GDM1 (cell line): ENCODE measurements around the gene INPP4B.

ENCODE experiments used
- DNase-seq: peaks from one replicate; lab custom pipeline; 2025; lab: John Stamatoyannopoulos, UW

Gene INPP4B

DNA sequence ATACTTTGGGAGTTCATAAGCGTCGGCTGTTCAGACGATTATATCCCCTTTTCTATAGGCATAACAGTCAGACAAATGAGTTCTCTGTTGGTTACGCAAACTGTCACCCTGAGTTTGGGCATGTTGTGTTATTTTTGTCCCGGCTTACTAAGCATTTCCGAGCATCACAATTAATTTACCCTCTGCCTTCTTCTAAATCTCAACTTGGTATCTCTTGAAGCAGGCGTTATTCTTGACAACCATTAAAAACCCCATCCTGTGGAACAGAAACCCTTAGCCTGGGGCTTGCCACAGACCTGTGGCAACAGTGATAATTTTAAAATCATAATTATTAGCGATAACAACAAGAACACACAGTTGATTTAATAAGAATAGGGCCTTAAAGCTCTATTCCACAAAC, 558.7 kb downstream of the INPP4B start:
- DNase-seq = no peak

- no peak for DNase-seq
These were observed 560.9 kb downstream of the INPP4B start for GRCh38 chr4:142285222-142285583.

GRCh38 chr4:142284402-142285221, 561.5 kb downstream of the INPP4B start:
- no peak for DNase-seq

GRCh38 chr4:142282870-142283431, 563.1 kb downstream of the INPP4B start:
- peak; percentile 3 for DNase-seq

DNA sequence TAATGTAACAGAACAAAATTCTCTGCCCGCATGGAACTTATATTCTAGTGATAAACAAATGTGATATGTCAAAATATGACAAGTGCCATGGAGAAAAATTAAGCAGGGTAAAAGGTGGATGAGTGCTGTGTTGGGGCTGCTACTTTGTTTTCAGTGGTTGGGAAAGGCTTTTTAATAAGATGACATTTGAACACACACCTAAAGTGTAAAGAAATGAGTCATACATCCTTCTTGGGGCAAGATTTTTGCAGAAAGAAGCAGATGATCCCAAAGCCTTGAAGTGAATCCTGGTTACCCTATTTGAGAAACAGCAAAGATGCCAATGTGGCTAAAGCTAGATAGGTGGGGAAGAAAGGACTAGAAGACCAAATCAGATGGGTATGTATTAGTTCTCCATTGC, 564.1 kb downstream of the INPP4B start:
- no peak for DNase-seq

DNA sequence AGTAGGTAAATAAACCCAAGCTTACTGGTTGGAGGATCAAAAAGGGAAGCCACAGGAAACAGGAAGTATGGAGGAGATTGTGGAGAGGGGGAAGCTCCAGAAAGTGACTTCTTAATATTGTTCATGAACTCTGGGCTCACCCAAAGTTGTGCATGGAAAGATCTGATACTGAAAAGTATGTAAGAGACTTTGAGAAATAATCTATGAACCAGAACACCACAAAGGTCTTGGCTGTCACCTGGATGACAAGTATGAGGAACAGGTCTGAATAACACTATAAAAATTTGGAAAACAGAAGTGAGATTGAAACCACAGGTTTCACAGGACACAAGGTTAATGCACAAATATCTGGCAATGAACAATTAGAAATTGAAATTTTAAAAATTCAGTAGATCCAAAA, 567.4 kb downstream of the INPP4B start:
- DNase-seq = no peak

DNA sequence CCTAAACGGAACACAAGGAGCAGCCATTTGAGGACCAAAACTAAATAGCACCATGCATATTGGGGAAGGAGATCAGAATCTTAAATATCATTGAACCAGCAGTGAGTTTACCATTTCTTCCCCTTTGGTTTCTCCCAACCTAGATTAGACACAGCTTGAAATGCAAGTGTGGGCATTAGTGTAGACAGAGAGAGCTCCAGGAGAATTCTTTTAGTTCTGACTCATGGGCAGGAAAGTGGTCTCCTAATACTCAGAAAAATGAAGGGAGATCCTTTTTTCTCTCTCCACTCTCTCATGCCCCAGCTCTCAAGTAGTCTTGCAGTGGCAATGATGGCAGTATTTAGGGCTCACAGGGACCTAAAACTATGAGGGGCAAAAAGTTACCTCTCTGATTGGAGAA, 567.9 kb downstream of the INPP4B start:
- no peak for DNase-seq

GRCh38 chr4:142274137-142274536, 572.0 kb downstream of the INPP4B start:
- DNase-seq = no peak

GRCh38 chr4:142272452-142272851, 573.6 kb downstream of the INPP4B start:
- DNase-seq = no peak

DNA sequence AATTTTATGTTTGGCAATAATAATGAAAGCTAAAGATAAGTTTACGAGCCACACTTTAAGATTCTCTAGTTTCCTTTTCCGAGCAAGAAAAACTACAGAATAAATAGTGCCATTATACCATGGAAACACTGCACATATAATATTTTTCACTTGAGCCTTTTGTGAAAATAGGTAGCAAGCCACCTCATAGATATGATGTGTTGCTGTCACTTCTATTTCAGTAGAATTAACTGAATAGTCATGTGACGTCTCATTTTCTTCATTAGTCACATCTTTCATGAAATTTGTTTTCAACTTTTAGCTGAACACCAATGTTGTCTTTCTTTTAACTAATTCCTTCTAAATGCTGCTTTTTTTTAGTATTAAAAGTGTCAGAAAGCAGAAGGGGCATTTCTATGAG, 574.3 kb downstream of the INPP4B start:
- DNase-seq = no peak

GRCh38 chr4:142267101-142267500, 579.0 kb downstream of the INPP4B start:
- DNase-seq = no peak

DNA sequence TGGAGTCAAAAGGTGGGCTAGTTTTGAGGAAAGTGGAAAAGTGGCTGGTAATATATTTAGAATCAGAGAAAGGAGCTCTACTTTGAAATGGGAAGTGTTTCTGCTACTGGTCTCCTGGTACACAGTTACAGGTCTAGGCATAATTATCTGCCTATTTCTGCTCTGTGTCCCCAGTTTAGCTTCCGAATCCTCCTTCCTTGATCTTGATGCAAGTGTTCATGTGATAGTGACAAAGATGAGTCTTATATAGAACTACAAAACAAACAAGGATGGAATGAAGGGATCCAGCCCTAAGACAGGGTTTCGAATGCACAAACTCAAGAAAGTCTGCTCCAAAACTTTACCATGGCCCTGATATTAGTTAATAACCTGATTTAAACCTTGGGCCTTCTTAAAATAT, 580.2 kb downstream of the INPP4B start:
- no peak for DNase-seq

- no peak for DNase-seq
These were observed 580.6 kb downstream of the INPP4B start for GRCh38 chr4:142265536-142265935.

DNA sequence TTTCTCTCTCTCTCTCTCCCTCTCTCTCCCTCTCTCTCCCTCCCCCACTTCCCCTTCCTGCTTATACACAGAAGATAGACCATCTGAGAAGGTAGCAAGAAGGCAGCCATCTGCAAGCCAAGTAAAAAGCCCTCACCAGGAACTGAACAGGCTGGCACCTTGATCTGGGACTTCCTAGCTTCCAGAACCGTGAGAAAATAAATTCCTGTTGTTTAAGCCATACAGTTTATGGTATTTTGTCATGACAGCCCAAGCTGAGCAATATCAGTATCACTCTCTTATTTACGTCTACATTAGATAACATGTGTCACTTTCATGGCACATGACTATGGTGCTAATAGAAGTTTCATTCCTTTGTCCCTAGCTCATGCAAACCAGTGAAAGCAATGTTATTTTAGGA, 581.1 kb downstream of the INPP4B start:
- DNase-seq = no peak

GRCh38 chr4:142262956-142263355, 583.1 kb downstream of the INPP4B start:
- DNase-seq = no peak

DNA sequence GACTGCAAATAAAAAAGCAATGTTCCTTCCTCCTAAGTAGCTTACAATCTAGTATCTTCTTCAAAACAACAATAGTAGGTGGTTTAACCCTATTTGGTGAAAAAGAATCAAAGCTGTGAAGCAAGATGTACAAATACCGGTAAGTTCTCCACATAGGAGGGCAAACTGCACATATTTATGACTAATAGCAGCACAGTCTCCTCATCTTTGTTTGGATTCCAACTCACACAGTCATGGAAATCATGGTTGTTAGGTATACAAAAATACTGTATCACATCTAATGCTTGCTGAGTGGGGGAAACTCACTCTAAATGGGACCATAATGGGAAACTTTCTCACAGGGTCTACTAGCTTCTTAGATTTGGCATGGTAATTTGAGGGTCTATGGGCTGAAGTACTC, 597.2 kb downstream of the INPP4B start:
- no peak for DNase-seq

DNA sequence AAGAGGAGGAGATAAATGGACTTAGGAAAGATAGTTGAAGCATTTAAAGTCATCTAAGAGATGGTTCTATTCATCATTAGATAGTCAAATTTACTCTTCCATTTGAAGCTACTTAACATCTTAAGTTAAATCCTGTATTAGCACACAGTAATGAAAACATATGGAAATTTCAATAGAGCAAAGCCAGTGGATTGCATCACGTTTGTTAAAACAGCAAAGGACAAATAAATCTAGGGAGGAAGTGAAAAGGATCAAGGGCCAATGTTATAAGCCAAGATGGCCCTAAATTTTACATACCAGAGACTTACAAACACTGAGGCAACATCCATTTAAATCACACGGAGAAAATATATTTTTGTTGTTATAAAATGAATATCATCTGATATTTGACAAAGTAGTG, 602.8 kb downstream of the INPP4B start:
- DNase-seq = no peak

- DNase-seq = no peak
These were observed 603.9 kb downstream of the INPP4B start for GRCh38 chr4:142242156-142242555.

DNA sequence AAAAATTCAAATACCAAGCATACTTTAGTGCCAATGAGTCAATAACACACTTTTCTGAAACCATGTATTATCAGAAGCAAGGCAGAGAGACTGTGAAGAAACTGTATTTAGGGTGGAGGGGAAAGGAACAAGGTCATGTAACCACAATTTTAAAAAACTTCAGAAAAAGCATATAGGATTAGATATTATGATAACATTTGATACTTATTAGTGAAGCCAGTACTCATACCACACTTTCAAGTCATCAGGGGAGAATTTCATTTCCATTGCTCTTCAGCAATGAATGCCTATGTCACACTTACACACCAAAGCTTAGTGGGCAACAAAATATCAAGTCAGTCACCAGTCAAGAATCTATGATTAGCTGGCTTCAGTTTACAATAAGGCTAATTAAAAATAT, 607.5 kb downstream of the INPP4B start:
- no peak for DNase-seq

DNA sequence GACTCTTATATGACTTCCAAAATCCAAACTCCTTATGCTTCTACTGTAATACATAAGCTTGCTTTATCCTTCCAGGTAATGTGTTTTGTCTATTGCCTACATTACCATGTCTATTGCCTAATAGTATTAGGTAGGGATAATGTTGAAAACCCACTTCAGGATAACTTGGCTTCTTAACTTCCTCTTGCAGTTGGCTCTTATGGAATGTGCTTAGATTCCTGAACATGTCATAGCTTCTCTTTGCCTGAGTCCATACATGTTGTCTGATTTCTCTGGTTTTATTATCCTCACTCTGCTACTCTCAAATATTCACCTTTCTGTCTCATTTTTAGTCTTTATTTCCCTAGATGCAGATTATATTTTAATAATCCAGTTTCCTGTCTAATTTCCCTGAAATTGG, 609.8 kb downstream of the INPP4B start:
- DNase-seq = no peak

DNA sequence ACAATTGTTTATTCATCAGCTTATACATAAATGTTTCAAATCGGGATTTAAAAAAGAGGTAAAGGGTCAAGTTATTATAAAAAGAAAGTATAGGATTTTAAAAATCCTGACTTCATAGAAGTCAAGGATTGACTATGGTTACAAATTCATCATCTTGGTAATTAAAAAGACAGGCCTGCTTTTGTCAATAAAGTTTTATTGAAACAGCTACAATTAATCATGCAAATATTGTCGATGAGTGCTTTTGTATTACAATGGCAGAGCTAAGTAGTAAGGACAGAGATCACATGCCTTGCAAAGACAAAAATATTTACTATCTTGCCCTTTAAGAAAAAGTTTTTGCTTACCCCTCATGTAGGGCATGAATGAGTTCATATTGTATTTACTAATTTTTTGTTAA, 614.3 kb downstream of the INPP4B start:
- no peak for DNase-seq

DNA sequence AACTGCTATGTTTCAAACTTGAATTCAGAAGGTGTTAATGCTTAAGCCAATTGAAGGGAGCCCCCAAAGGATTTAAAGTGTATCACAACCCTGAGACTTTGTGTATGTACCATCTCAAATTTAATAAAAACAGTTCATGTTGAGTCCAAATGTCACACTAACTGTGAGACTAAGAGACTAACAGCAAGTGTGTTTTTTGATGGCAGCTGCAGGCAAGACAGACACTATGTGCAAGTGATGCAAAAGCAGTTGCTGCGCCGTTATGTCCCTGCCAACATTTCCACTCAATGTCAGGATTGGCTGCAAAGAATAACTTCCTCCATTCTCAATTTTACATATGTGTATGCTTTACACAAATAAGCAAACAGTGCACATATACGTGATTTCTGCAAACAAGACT, 615.1 kb downstream of the INPP4B start:
- no peak for DNase-seq

GRCh38 chr4:142226014-142226413, 620.1 kb downstream of the INPP4B start:
- no peak for DNase-seq

DNA sequence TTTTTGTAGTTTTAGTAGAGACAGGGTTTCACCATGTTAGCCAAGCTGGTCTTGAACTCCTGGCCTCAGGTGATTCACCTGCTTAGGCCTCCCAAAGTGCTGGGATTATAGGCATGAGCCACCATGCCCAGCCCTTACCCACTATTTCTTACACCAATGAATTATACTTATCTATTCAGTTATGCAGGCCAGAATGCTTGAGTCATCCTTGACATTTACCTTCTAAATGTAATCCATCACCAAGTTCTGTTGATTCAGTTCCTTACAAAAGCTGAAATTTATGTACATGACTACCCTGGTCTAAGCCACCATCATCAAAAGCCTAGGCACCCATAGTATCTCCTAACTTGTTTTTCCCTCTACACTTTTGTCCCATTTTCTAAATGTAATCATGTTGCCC, 624.0 kb downstream of the INPP4B start:
- no peak for DNase-seq
